ENCODE results near the gene WIPF3.

GRCh38 chr7:29770371-29770770 is 35.9 kb upstream of the WIPF3 start:
- TF ChIP-seq CTCF (IDR thresholded peaks at IDR 0.05; ENCODE audit: insufficient read depth, low read length): no peak
- TF ChIP-seq REST (IDR thresholded peaks at IDR 0.05; ENCODE audit: insufficient replicate concordance, low read depth): no peak

Measured in HL-60 (cell line).